ENCODE measurements around the gene RALGPS1.
A peak's percentile ranks its signal among the peaks of the same experiment; 100 is the strongest.

Gene RALGPS1

GRCh38 chr9:126914458-126915280 lies at the start of gene RALGPS1:
Gene RALGPS1 (plus strand): TSS chr9:126914782. CDS start chr9:126962290, 47,508 bp downstream.
- DNase-seq = peak; percentile 93

GRCh38 chr9:126869368-126869767 lies 45.2 kb upstream of the RALGPS1 start:
- DNase-seq = no peak

DNA sequence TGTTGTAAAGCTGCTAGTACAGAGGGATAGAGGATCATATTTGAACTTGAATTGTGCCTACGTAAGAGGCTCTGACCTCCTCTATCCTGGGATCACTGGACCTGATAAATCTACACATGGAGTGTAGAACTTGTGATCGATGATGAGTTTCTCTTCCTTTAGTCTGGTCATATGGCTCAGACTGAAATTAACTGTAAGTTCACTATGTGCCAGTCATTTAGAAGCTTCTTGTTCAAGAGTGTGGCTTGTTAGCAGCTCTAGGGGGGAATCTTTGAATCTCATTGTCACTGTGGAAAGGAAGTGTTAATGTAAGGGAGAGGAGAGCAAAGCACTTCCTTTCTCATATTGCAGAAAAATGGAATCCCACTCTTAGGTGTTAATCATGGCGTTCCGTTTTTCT lies 42.1 kb upstream of the RALGPS1 start:
- DNase-seq = no peak

DNA sequence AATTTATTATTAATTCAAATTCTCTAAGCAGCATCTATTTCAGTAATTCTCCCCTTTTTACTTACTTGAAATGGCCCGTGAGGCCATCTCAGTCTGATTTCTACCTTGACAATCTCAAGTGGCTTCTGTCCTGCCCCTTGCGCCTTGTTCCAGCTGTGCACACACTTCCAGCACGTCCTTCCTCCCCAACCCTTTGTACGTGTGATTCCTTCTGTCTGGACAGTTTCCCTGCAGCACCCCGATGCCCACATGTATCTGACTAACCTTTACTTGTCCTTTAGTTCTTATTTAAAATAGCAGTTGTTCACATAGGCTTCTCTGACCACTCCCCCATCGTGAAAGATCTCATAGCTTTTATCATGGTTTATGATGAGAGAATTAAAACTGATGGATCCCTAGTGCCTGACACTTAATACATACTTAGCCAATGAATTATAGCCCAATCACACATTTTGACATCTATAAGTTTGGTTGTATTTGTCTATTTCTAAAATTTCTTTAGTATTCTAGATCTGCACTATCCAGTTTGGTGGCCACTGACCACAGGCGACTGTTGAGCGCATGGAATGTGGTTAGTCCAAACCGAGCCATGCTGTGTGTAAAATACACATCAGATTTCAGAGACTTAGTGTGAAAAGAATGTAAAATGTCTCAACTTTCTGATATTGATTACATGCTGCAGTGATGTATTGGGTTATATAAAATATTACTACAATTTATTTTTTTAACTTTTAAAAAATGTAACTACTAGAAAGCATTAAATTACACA lies 39.9 kb upstream of the RALGPS1 start:
- no peak for DNase-seq

GRCh38 chr9:126875756-126876510 lies 38.6 kb upstream of the RALGPS1 start:
- no peak for DNase-seq

- no peak for DNase-seq
These were observed 38.1 kb upstream of the RALGPS1 start for GRCh38 chr9:126876531-126876930.

- DNase-seq = no peak
These were observed 37.2 kb upstream of the RALGPS1 start for GRCh38 chr9:126877418-126877817.

- no peak for DNase-seq
These were observed 35.3 kb upstream of the RALGPS1 start for GRCh38 chr9:126879288-126879687.

- no peak for DNase-seq
These were observed 34.2 kb upstream of the RALGPS1 start for GRCh38 chr9:126880226-126880946.

- no peak for DNase-seq
These were observed 33.6 kb upstream of the RALGPS1 start for GRCh38 chr9:126880947-126881332.

DNA sequence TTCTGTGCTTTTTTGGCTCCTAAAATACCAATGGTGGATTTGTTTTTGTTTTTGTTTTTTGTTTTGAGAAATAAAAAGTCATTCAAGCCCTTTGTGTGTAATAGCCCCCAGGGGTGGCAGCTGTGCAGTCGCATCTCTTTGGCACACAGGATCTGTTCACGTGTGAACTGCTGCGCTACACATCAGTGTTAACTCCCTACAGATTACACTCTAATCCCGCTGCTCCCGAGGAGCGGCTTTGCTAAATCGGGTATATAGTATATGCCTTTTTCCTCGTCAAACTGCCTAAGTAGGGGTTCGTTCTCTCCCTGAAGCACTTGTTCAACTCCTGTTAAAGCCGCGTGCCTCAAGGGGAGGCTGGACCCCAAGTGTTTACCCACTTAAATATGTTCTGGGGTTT lies 31.8 kb upstream of the RALGPS1 start:
- DNase-seq = no peak

- DNase-seq = no peak
These were observed 30.9 kb upstream of the RALGPS1 start for GRCh38 chr9:126883636-126884035.

DNA sequence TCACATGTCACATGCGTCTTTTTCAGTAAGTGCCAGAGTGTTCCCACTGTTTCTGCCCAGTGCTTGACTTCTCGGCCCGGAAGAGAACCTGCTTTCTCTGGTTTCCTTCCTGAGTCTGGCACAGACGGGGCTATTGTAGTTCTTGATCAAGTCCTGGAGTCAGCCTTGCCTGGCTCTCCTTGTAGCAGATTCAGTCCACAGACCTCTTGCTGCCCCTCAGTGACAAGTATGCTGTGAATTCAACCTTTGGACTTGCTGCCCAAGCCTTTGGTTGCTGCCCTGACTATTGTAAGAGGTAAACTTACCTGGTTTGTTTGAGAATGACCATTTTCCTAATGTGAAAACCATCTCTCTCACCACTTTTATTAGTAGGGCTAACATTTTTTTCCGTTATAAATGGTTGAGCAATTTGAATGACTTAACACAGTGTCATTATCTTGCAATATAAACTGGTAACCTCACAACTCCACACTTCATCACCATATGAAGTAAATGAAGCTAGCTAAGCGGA lies 29.4 kb upstream of the RALGPS1 start:
- DNase-seq = no peak

DNA sequence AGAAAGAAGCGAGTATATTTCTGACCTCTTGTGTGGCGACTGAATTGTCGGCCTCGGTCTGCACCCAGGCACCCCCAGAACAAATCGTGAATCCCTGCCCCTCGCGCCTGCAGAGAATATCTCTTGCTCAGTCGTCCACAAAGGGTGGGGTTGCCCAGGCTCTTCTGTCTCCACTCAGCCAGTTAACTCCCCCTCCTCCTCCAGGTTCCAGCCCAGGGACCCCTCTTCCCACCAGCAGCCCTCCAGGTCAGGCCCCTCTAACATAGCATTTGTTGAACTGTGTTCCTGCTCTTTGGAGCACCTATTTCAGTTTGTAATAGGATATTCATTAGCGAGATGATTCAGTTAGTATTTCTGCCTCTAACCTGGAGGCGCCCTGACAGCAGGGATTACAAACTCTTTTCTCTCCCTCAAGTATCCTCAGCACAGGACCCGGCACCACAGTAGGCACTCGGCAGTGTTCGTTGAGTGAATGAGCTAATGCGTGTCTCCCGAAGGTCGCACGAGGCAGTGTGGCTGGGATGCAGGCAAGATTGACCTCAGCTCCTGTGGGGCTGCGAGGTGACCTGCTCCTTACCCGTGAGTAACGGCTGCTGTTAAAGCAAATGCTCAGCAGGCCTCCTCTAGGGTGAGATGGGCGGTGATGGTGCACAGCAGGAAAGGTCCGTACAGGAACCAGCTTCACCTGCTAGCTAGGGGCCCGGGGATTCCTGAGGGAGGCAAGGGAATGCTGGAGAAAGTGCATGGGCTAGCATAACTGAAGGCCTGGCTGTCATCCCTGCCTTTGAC lies 28.4 kb upstream of the RALGPS1 start:
- DNase-seq = no peak

- DNase-seq = no peak
These were observed 27.7 kb upstream of the RALGPS1 start for GRCh38 chr9:126886897-126887296.

GRCh38 chr9:126891676-126892075 lies 22.9 kb upstream of the RALGPS1 start:
- DNase-seq = no peak

- DNase-seq = no peak
These were observed 21.5 kb upstream of the RALGPS1 start for GRCh38 chr9:126893079-126893478.

DNA sequence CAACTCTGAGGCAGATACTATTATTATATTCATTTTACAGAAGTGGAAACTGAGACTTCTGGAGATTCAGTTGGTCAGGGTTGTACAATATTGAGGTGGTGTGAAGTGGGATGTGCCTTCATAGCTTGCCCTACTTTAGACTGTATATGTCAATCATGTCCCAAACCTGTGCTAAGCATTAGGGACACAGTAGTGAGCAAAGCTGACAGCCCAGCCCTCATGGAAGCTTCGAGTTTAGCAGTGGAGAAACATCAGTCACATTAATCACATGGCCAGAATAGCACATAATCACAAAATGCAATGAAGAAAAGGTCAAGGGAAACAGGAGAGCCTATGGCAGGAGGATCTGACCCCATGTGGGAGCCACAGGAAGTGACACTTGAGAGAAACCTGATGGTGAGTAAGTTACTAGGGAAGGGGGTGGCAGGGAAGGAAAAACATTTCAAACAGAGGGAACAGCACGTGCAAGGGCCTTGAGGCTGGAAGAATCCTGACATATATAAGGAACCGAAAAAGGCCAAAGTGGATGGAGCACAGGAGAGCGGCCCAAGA lies 20.5 kb upstream of the RALGPS1 start:
- no peak for DNase-seq

DNA sequence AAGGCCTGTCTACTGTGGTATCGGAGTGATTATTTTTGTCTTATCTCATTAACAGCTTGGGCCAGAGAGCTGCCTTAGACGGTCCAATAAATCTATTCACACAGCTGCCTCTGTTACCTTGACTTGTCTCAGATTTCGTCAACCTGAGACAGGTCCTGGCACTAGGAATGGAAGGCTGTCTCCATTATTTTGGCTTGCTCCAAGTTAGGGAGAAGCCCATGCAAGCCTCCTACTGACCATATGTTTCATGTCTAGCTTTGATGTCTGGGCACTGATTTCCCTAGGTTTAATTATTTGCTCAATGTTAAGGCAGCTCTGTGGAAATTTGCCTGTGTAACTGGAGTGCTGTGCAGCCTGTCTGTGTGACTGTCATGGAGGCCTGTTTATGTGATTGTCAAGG lies 12.4 kb upstream of the RALGPS1 start:
- DNase-seq = no peak

DNA sequence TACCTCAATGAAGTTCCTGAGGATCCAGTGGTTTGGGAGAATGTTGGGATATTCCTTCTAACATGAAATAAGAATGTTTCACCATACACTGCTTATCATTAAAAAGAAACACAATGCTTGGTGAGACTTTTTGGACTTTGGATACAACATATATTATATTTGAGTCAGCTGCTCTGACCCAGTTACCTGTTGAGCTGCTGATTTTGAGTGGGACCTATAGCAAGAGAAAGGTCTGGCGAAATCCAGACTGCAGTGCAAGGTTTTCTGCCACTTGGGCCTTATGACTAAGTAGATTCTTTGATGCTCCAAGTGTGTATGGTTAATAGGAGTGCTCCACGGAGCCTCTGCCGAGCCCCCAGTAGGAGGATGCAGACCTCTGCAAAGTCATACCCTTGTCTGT lies 10.0 kb upstream of the RALGPS1 start:
- DNase-seq = no peak

DNA sequence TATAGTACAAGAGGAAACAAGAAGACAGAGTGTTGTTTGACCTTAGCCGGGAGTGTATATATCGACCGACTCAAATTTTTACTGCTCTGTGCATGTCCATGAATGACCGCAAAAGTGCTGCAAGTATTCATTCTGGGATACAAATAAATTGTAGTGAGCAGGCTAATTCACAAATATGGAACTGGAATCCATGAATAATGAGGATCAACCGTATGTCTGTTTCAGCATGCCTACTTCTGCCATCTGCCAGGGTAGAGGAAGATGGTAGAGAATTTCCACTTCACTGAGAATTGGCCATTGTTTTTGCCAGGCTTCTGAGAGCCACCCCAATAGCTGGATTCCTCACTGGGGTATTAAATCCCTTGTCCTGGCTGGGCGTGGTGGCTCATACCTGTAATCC lies 8.5 kb upstream of the RALGPS1 start:
- DNase-seq = no peak

Measured in NCI-H1436 (cell line).